Liver (tissue), 3 donors: ENCODE results near the gene SERINC1.

Experiments
- ATF3 ChIP-seq: IDR thresholded peaks from 2 replicates; pipeline ENCODE4 v1.6.1; 2016; ENCODE audit warnings: antibody characterized with exemption
- CTCF ChIP-seq: fragments of 150-350 bp; IDR thresholded peaks from 2 replicates; pipeline ENCODE4 v1.5.1; 2017; ENCODE audit warnings: improper control_type of control experiment, low read depth, low read length; ENCODE audit not compliant: missing input control
- HNF4A ChIP-seq, 2 donors: conservative IDR thresholded peaks; 2 replicates each; pipeline ENCODE4 v1.6.1; 2016; ENCODE audit warnings: antibody characterized with exemption in 2 of 2, mild to moderate bottlenecking in 2 of 2
- MAX ChIP-seq: IDR thresholded peaks from 2 replicates; pipeline ENCODE4 v1.6.1; 2016; ENCODE audit warnings: antibody characterized with exemption
- TAF1 ChIP-seq: conservative IDR thresholded peaks from 2 replicates; pipeline ENCODE4 v1.6.1; 2016; ENCODE audit warnings: antibody characterized with exemption, mild to moderate bottlenecking
- YY1 ChIP-seq: IDR thresholded peaks from 2 replicates; pipeline ENCODE4 v1.6.1; 2016; ENCODE audit warnings: antibody characterized with exemption, mild to moderate bottlenecking
- donor health status: healthy.
- donor health status: healthy.

GRCh38 chr6:122490607-122491006, 19.0 kb upstream of the SERINC1 start:
- TF ChIP-seq CTCF (no peak), MAX (no peak), ATF3 (no peak), HNF4A (conservative IDR thresholded peaks at IDR 0.05) (no peak), TAF1 (no peak), YY1 (no peak)
